H1 (cell line): ENCODE measurements around the gene PGM2L1. TPM values are rescaled to one million over a fixed set of nuclear protein-coding genes. Genes with fewer than 3 reads are reported as not detected.

Source experiments
- CTCF ChIA-PET: fragments of 300-600 bp; sonication (Branson Sonifier 250); formaldehyde crosslinking; loops from one replicate; lab custom pipeline; 2021; ENCODE audit not compliant: partially characterized antibody; lab: Charles Lee
- POLR2A ChIA-PET: fragments of 300-600 bp; sonication (Branson Sonifier 250); formaldehyde crosslinking; loops from one replicate; lab custom pipeline; 2021; ENCODE audit warnings: inconsistent platforms; ENCODE audit not compliant: partially characterized antibody; lab: Charles Lee
- DNase-seq, 2 experiments: peaks; one replicate each; pipeline versions ENCODE4 v3.0.0 to v3.0.0-alpha.2; 2010 to 2022; ENCODE audit warnings: low spot score in 2 of 2, low read depth in 1 of 2, mixed read lengths in 1 of 2
- FAIRE-seq: peaks from 2 replicates; lab custom pipeline; 2011; peaks lifted over from hg19 to GRCh38; lab: Jason Lieb, UNC
- H2AFZ ChIP-seq: 2 replicates; pipeline ENCODE4 v1.8.1; 2012; ENCODE audit warnings: low read length, inconsistent platforms
- H2AK5ac ChIP-seq: 2 replicates; pipeline ENCODE4 v1.6.1; 2013; ENCODE audit warnings: low read depth, low read length
- H2BK120ac ChIP-seq: replicated peaks from 2 replicates; pipeline ENCODE3; 2013; ENCODE audit warnings: low read depth, low read length, inconsistent platforms
- H2BK12ac ChIP-seq: 2 replicates; pipeline ENCODE4 v1.6.1; 2013; ENCODE audit warnings: low read depth, low read length
- H2BK15ac ChIP-seq: 2 replicates; pipeline ENCODE4 v1.6.1; 2013; ENCODE audit warnings: low read length
- H2BK20ac ChIP-seq: 2 replicates; pipeline ENCODE4 v1.6.1; 2013; ENCODE audit warnings: low read length
- H2BK5ac ChIP-seq: 2 replicates; pipeline ENCODE4 v1.6.1; 2013; ENCODE audit warnings: low read depth, low read length
- H3K14ac ChIP-seq: 2 replicates; pipeline ENCODE4 v1.6.1; 2013; ENCODE audit warnings: inconsistent platforms; ENCODE audit not compliant: insufficient read length
- H3K18ac ChIP-seq: 2 replicates; pipeline ENCODE4 v1.6.1; 2013; ENCODE audit warnings: low read length; ENCODE audit errors: extremely low read depth
- H3K23ac ChIP-seq: 2 replicates; pipeline ENCODE4 v1.6.1; 2013; ENCODE audit warnings: inconsistent platforms; ENCODE audit not compliant: insufficient read length
- H3K23me2 ChIP-seq: 2 replicates; pipeline ENCODE4 v1.6.1; 2013; ENCODE audit warnings: low read depth, low read length
- H3K27ac ChIP-seq: 2 replicates; pipeline ENCODE4 v1.6.1; 2011; ENCODE audit warnings: low read depth, low read length, inconsistent platforms
- H3K27me3 ChIP-seq, 4 experiments: replicated peaks in 1 of 4; 1 replicate in 1 of 4; 2 replicates in 3 of 4; pipeline versions ENCODE4 v1.6.1 to v1.8.1; 2011 to 2013; ENCODE audit warnings: low read length in 3 of 4, mild to moderate bottlenecking in 3 of 4, inconsistent platforms in 2 of 4, mixed read lengths in 2 of 4, moderate library complexity in 1 of 4; ENCODE audit not compliant: control insufficient read depth in 3 of 4, insufficient read depth in 3 of 4; ENCODE audit errors: extremely low read depth in 1 of 4
- H3K36me3 ChIP-seq, 4 experiments: 2 replicates each; pipeline versions ENCODE4 v1.6.1 to v1.8.1; 2011 to 2013; ENCODE audit warnings: mild to moderate bottlenecking in 4 of 4, low read length in 3 of 4, moderate library complexity in 2 of 4, control low read depth in 1 of 4, inconsistent platforms in 1 of 4; ENCODE audit not compliant: insufficient read depth in 4 of 4, control insufficient read depth in 2 of 4
- H3K4ac ChIP-seq: replicated peaks from 2 replicates; pipeline ENCODE3; 2013; ENCODE audit warnings: low read length, low read depth, mixed read lengths, inconsistent platforms; ENCODE audit not compliant: insufficient read length
- H3K4me1 ChIP-seq, 4 experiments: replicated peaks in 1 of 4; 1 replicate in 1 of 4; 2 replicates in 3 of 4; pipeline versions ENCODE4 v1.6.1 to v1.8.1; 2011 to 2013; ENCODE audit warnings: low read length in 3 of 4, inconsistent platforms in 2 of 4, mixed read lengths in 1 of 4; ENCODE audit not compliant: insufficient read depth in 4 of 4, control insufficient read depth in 3 of 4
- H3K4me2 ChIP-seq, 2 experiments: 2 replicates each; pipeline versions ENCODE4 v1.6.1 to v1.8.1; 2011 to 2013; ENCODE audit warnings: low read depth in 2 of 2, low read length in 2 of 2, control low read depth in 1 of 2, inconsistent platforms in 1 of 2, mild to moderate bottlenecking in 1 of 2; ENCODE audit not compliant: insufficient read depth in 1 of 2
- H3K4me3 ChIP-seq, 4 experiments: fragments of 200-600, 300-600 bp in 1 of 4; sonication (generic), shearing (Covaris generic), sonication (Bioruptor Twin) in 1 of 4; 2 replicates each; pipeline versions ENCODE4 v1.5.1 to v1.8.1; 2011 to 2016; ENCODE audit warnings: low read length in 4 of 4, low read depth in 3 of 4, control low read depth in 2 of 4, inconsistent platforms in 2 of 4, mild to moderate bottlenecking in 2 of 4, mixed read lengths in 1 of 4, moderate library complexity in 1 of 4; ENCODE audit not compliant: insufficient read depth in 2 of 4; ENCODE audit errors: extremely low read depth in 1 of 4
- H3K56ac ChIP-seq: replicated peaks from 2 replicates; pipeline ENCODE3; 2013; ENCODE audit warnings: low read depth, mild to moderate bottlenecking, mixed read lengths, low read length, inconsistent platforms; ENCODE audit not compliant: insufficient read length
- H3K79me1 ChIP-seq: 2 replicates; pipeline ENCODE4 v1.6.1; 2013; ENCODE audit warnings: low read depth, low read length, control low read depth
- H3K79me2 ChIP-seq, 2 experiments: 2 replicates each; pipeline versions ENCODE4 v1.6.1 to v1.8.1; 2012 to 2013; ENCODE audit warnings: low read length in 2 of 2, mild to moderate bottlenecking in 2 of 2, inconsistent platforms in 1 of 2; ENCODE audit not compliant: insufficient read depth in 2 of 2, control insufficient read depth in 1 of 2
- H3K9ac ChIP-seq, 4 experiments: replicated peaks in 1 of 4; 1 replicate in 1 of 4; 2 replicates in 3 of 4; pipeline versions ENCODE4 v1.6.1 to v1.8.1; 2011 to 2013; ENCODE audit warnings: low read depth in 3 of 4, low read length in 3 of 4, control low read depth in 2 of 4, mild to moderate bottlenecking in 2 of 4, moderate library complexity in 2 of 4, inconsistent platforms in 1 of 4; ENCODE audit errors: extremely low read depth in 1 of 4
- H3K9me3 ChIP-seq, 2 experiments: 2 replicates each; pipeline versions ENCODE4 v1.6.1 to v1.8.1; 2012 to 2013; ENCODE audit warnings: mild to moderate bottlenecking in 2 of 2, moderate library complexity in 2 of 2, control low read depth in 1 of 2, inconsistent platforms in 1 of 2, low read depth in 1 of 2, low read length in 1 of 2, mixed read lengths in 1 of 2; ENCODE audit not compliant: insufficient read depth in 2 of 2
- H4K20me1 ChIP-seq, 2 experiments: replicated peaks in 1 of 2; 2 replicates each; pipeline versions ENCODE3 to v1.8.1; 2011 to 2013; ENCODE audit warnings: inconsistent platforms in 2 of 2, low read length in 2 of 2, mild to moderate bottlenecking in 1 of 2; ENCODE audit not compliant: insufficient read depth in 2 of 2, control insufficient read depth in 1 of 2
- H4K5ac ChIP-seq: 2 replicates; pipeline ENCODE4 v1.6.1; 2013; ENCODE audit warnings: low read length, low read depth, mixed read lengths, inconsistent platforms; ENCODE audit not compliant: insufficient read length
- H4K8ac ChIP-seq: 2 replicates; pipeline ENCODE4 v1.8.0; 2013; ENCODE audit warnings: mild to moderate bottlenecking, moderate library complexity, low read length, inconsistent platforms; ENCODE audit not compliant: insufficient read depth; ENCODE audit errors: extremely low read depth
- H4K91ac ChIP-seq: replicated peaks from 2 replicates; pipeline ENCODE3; 2013; ENCODE audit warnings: low read length, mixed read lengths, inconsistent platforms; ENCODE audit not compliant: insufficient read length
- CTBP2 ChIP-seq: IDR thresholded peaks from 2 replicates; pipeline ENCODE4 v1.7.0; 2011; ENCODE audit warnings: borderline replicate concordance, mild to moderate bottlenecking, moderate library complexity, mixed read lengths, low read length; ENCODE audit not compliant: insufficient read depth, insufficient read length
- GABPA ChIP-seq: IDR thresholded peaks from 2 replicates; pipeline ENCODE4 v1.6.1; 2011; ENCODE audit warnings: mild to moderate bottlenecking, low read length, moderate library complexity, borderline replicate concordance; ENCODE audit not compliant: insufficient read depth
- JUN ChIP-seq: IDR thresholded peaks from 2 replicates; pipeline ENCODE4 v1.6.1; 2011; ENCODE audit warnings: low read depth, mild to moderate bottlenecking, improper control_type of control experiment, low read length
- MAX ChIP-seq: IDR thresholded peaks from 2 replicates; pipeline ENCODE4 v1.6.1; 2012; ENCODE audit warnings: inconsistent platforms
- NRF1 ChIP-seq: IDR thresholded peaks from 2 replicates; pipeline ENCODE4 v1.6.1; 2011; ENCODE audit warnings: mild to moderate bottlenecking, low read depth, low read length, improper control_type of control experiment
- PHF8 ChIP-seq: fragments of 200-600 bp; sonication (generic); conservative IDR thresholded peaks from 2 replicates; pipeline ENCODE4 v1.7.1; 2012; ENCODE audit warnings: low read depth, mild to moderate bottlenecking, inconsistent platforms, low read length, moderate library complexity
- RFX5 ChIP-seq: IDR thresholded peaks from 2 replicates; pipeline ENCODE4 v1.6.1; 2011; ENCODE audit warnings: low read depth, low read length, improper control_type of control experiment, borderline replicate concordance
- TBP ChIP-seq: IDR thresholded peaks from 2 replicates; pipeline ENCODE4 v1.6.1; 2011; ENCODE audit warnings: low read depth, low read length, improper control_type of control experiment
- ZNF274 ChIP-seq: IDR thresholded peaks from 2 replicates; pipeline ENCODE4 v1.7.0; 2012; ENCODE audit warnings: low read length, borderline replicate concordance; ENCODE audit errors: extremely low read depth
- WGBS, 2 experiments: shearing (Covaris generic) in 1 of 2; methylation state at CpG; one replicate each; pipeline versions ENCODE4 v1.1.6 to v1.1.7; 2013 to 2015; ENCODE audit warnings: low lambda C conversion rate in 2 of 2, mixed read lengths in 2 of 2, inconsistent platforms in 1 of 2, low coverage in 1 of 2, missing lambda C conversion rate in 1 of 2; ENCODE audit not compliant: insufficient replicate concordance in 2 of 2, insufficient coverage in 1 of 2, insufficient read length in 1 of 2; ENCODE audit errors: extremely low coverage in 1 of 2, missing lambda C conversion rate in 1 of 2; 5-methylcytosine and 5-hydroxymethylcytosine counted together
- polyA plus RNA-seq, 7 experiments: library from polyadenylated mRNA; depleted of rRNA in 3 of 7; stranded (reverse) in 5 of 7; unstranded in 2 of 7; fragments of >200 nt in 5 of 7; fragments of 200-250 nt in 2 of 7; gene quantifications; 1 replicate in 5 of 7; 2 replicates in 1 of 7; 4 replicates in 1 of 7; pipeline versions ENCODE4 v1.2.1 to v1.2.3, GENCODE V29; 2011 to 2013; ENCODE audit warnings: missing spikeins in 2 of 7, mixed read lengths in 2 of 7
- total RNA-seq: library from RNA; stranded (reverse); fragmentation: NEBNext Ultra II Directional; extraction: Animal tissue kit (Norgen Biotek cat#: 25700); gene quantifications from 2 replicates; pipeline ENCODE4 v1.2.1, GENCODE V29; 2021
- TF ChIP-seq, protein P1 (sequence below), 3 experiments: IDR thresholded peaks; 1 replicate in 2 of 3; 2 replicates in 1 of 3; pipeline versions ENCODE4 v1.5.1 to v1.6.1; 2011; ENCODE audit warnings: low read length in 3 of 3, mild to moderate bottlenecking in 3 of 3, inconsistent platforms in 2 of 3, low read depth in 1 of 3, moderate library complexity in 1 of 3; ENCODE audit not compliant: insufficient read depth in 1 of 3; ENCODE audit errors: control extremely low read depth in 1 of 3

The PGM2L1 gene
- total and polyA plus RNA-seq, 2 of the 8 experiments (the other 6 are each of a cell fraction or from before 2014, with no cell fraction given): 5.0 to 42.7 TPM

DNA sequence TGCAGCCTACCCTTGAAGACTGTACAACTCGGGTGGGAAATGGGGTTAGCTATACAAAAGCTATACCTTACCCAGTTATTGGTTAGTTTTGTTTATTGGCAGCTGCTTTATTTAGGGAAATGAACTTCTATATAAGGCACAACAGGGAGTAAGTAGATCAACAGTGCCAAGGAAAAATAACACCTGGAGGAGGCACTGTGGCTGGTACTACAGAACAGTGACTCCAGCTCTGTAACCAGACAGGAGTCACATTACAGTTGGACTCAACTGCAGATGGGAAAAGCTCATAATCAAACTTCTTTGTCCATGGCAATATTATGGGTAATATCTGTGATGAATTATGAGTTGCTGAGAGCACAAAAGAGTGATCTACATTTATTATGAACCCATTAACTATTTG, 100.7 kb downstream of the PGM2L1 start:
- ChIA-PET CTCF (interaction anchor here (0.6 to 1.4 kb wide), 5 partner anchors 11 to 156 kb away, joined by 3 to 9 read pairs (median 4); no protein-coding TSS in a partner anchor), POLR2A (no interaction called here)
- no peak overlapping the region for H4K5ac ChIP-seq
- H3K27ac ChIP-seq: no peak overlapping the region
- no peak overlapping the region for H2AK5ac ChIP-seq
- H3K9me3 ChIP-seq: no peaks in the 10 kb centered on the region
- H2BK20ac ChIP-seq: no peak overlapping the region
- TF ChIP-seq TBP (no peak), RFX5 (no peak), PHF8 (no peak), GABPA (no peak), MAX (no peak), ZNF274 (no peak), CTBP2 (no peak), JUN (no peak), NRF1 (no peak)
- TF ChIP-seq, protein P1, sequence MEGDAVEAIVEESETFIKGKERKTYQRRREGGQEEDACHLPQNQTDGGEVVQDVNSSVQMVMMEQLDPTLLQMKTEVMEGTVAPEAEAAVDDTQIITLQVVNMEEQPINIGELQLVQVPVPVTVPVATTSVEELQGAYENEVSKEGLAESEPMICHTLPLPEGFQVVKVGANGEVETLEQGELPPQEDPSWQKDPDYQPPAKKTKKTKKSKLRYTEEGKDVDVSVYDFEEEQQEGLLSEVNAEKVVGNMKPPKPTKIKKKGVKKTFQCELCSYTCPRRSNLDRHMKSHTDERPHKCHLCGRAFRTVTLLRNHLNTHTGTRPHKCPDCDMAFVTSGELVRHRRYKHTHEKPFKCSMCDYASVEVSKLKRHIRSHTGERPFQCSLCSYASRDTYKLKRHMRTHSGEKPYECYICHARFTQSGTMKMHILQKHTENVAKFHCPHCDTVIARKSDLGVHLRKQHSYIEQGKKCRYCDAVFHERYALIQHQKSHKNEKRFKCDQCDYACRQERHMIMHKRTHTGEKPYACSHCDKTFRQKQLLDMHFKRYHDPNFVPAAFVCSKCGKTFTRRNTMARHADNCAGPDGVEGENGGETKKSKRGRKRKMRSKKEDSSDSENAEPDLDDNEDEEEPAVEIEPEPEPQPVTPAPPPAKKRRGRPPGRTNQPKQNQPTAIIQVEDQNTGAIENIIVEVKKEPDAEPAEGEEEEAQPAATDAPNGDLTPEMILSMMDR (IDR thresholded peaks at IDR 0.05; ENCODE audit: control extremely low read depth in 1 of 3, insufficient read depth in 1 of 3, low read depth in 1 of 3, low read length in 3 of 3): no peak
- H3K14ac ChIP-seq: no peak overlapping the region
- no peak overlapping the region for H3K23ac ChIP-seq
- no peak overlapping the region for H3K4ac ChIP-seq
- DNase-seq: no peak
- no peak overlapping the region for H2BK15ac ChIP-seq
- WGBS, 2 experiments: 78% methylated on average over 1 of the region's 1 CpG; no CpG with 5 or more reads in 1 of the 2 experiments
- no peaks in the 10 kb centered on the region for H3K79me1 ChIP-seq
- no peaks in the 10 kb centered on the region for H4K20me1 ChIP-seq
- no peak overlapping the region for H4K8ac ChIP-seq
- H3K4me2 ChIP-seq: no peak overlapping the region
- H4K91ac ChIP-seq: no peak overlapping the region
- H3K79me2 ChIP-seq: no peaks in the 10 kb centered on the region
- no peak overlapping the region for H3K56ac ChIP-seq
- H3K27me3 ChIP-seq: no peaks in the 10 kb centered on the region
- H2AFZ ChIP-seq: no peak overlapping the region
- no peaks in the 10 kb centered on the region for H3K36me3 ChIP-seq
- H2BK5ac ChIP-seq: no peak overlapping the region
- FAIRE-seq: no peak
- H2BK120ac ChIP-seq: no peak overlapping the region
- no peaks in the 10 kb centered on the region for H3K23me2 ChIP-seq
- H3K4me1 ChIP-seq: no peaks in the 10 kb centered on the region
- H3K4me3 ChIP-seq: no peak overlapping the region
- no peak overlapping the region for H2BK12ac ChIP-seq
- no peak overlapping the region for H3K18ac ChIP-seq
- no peak overlapping the region for H3K9ac ChIP-seq
